NCI-H2227 (cell line): ENCODE data around the gene SNX32.

Experiments used
- DNase-seq: peaks from one replicate; lab custom pipeline; 2025; ENCODE audit not compliant: unreplicated experiment; lab: John Stamatoyannopoulos, UW

Gene SNX32

GRCh38 chr11:65833297-65834030 is at the start of gene SNX32:
Gene SNX32, plus strand, starts transcription at chr11:65833963. Its CDS starts 103 bp downstream, at chr11:65834066.
- peak; percentile 97 for DNase-seq

GRCh38 chr11:65785319-65786007 is 48.3 kb upstream of the SNX32 start:
- no peak for DNase-seq

GRCh38 chr11:65786008-65786785 is 47.6 kb upstream of the SNX32 start:
- DNase-seq, result no peak

- DNase-seq, result no peak
Observed at GRCh38 chr11:65786786-65787636, 46.8 kb upstream of the SNX32 start, which contains the start of gene OVOL1. Gene OVOL1, plus strand, starts transcription at chr11:65787063. Its CDS starts 311 bp downstream, at chr11:65787374.

GRCh38 chr11:65787649-65788622 is 45.8 kb upstream of the SNX32 start:
- no peak for DNase-seq

- no peak for DNase-seq
Observed at GRCh38 chr11:65788821-65789220, 44.9 kb upstream of the SNX32 start.

- no peak for DNase-seq
Observed at GRCh38 chr11:65789230-65790103, 44.3 kb upstream of the SNX32 start.

- DNase-seq, result no peak
Observed at GRCh38 chr11:65790104-65790901, 43.5 kb upstream of the SNX32 start.

GRCh38 chr11:65790902-65791650 is 42.7 kb upstream of the SNX32 start:
- no peak for DNase-seq

GRCh38 chr11:65791719-65792213 is 42.0 kb upstream of the SNX32 start:
- DNase-seq, result peak; percentile 20

- no peak for DNase-seq
Observed at GRCh38 chr11:65792456-65792855, 41.3 kb upstream of the SNX32 start.

- DNase-seq, result peak; percentile 29
Observed at GRCh38 chr11:65793144-65793581, 40.6 kb upstream of the SNX32 start.

- DNase-seq, result peak; percentile 56
Observed at GRCh38 chr11:65793625-65794400, 40.0 kb upstream of the SNX32 start.

GRCh38 chr11:65794570-65795510 is 38.9 kb upstream of the SNX32 start:
- no peak for DNase-seq
